Fibroblast of the aortic adventitia (primary cell): ENCODE results near the gene MALAT1. TPM values are rescaled to one million over a fixed set of nuclear protein-coding genes. Genes with fewer than 3 reads are reported as not detected.

Source experiments
- DNase-seq: peaks from one replicate; pipeline ENCODE4 v3.0.0-alpha.2; 2010; ENCODE audit warnings: low read depth
- H3K4me3 ChIP-seq: 2 replicates; pipeline ENCODE4 v1.5.1; 2011; ENCODE audit warnings: low read depth, mild to moderate bottlenecking, control low read depth, low read length, moderate library complexity
- total RNA-seq: library from RNA; depleted of rRNA; stranded (reverse); fragments of >200 nt; gene quantifications from 2 replicates; pipeline ENCODE4 v1.2.3, GENCODE V29; 2012; ENCODE audit warnings: low replicate concordance
- TF ChIP-seq, protein P1 (sequence below): IDR thresholded peaks from 2 replicates; pipeline ENCODE4 v1.5.1; 2011; ENCODE audit warnings: mild to moderate bottlenecking, low read length, control low read depth, inconsistent platforms; ENCODE audit not compliant: insufficient read depth

Gene MALAT1
- total RNA-seq, 1 donor, result 10,787 TPM

DNA sequence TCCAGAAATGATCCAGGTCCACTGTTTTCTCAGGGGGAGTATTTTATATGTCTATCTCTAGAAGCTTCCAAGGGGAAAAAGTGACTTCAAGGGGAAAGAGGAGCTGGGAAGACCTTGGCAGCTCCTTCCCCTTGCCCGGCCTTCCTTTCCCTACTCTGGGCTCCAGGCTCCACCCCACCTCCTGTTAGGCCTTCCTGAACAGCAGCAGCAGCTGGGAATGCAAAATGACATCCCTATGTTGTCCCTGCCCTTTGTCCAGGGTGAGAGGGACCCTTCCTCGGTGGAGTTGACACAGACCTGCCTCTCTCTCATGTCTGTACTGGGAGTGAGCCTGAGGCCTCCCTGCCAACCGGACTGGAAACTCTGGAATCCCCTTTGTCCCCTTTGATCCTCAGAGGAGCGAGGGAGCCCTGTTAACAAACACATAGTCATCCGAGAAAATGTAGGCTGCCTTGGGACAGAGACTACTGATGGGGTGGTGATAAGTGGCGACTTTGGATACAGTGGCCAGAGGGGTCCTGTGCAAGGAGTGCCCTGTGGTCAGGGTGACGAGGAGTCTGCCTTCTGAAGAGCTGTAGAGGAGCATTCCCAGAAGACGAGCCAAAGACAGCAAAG, 9.0 kb upstream of the MALAT1 start:
- H3K4me3 ChIP-seq, result no peak overlapping the region
- peak; percentile 66 for DNase-seq
- TF ChIP-seq, protein P1, sequence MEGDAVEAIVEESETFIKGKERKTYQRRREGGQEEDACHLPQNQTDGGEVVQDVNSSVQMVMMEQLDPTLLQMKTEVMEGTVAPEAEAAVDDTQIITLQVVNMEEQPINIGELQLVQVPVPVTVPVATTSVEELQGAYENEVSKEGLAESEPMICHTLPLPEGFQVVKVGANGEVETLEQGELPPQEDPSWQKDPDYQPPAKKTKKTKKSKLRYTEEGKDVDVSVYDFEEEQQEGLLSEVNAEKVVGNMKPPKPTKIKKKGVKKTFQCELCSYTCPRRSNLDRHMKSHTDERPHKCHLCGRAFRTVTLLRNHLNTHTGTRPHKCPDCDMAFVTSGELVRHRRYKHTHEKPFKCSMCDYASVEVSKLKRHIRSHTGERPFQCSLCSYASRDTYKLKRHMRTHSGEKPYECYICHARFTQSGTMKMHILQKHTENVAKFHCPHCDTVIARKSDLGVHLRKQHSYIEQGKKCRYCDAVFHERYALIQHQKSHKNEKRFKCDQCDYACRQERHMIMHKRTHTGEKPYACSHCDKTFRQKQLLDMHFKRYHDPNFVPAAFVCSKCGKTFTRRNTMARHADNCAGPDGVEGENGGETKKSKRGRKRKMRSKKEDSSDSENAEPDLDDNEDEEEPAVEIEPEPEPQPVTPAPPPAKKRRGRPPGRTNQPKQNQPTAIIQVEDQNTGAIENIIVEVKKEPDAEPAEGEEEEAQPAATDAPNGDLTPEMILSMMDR, result no peak

DNA sequence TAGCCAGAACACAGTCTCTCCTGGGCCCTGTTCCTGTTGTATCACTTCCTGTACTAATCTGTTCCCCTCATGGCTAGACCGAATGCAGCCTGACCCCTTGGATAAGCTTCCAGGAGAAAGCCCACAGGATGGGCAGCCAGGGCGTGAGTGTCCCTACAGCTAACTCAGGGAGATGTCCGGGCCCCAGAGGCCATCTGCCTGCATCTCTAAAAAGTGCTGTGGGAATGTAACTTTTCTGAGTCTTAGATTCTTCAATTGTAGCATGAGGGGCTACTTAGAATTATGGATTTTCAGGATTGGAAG, 7.7 kb upstream of the MALAT1 start:
- TF ChIP-seq, protein P1, result no peak
- no peak overlapping the region for H3K4me3 ChIP-seq
- DNase-seq, result no peak

DNA sequence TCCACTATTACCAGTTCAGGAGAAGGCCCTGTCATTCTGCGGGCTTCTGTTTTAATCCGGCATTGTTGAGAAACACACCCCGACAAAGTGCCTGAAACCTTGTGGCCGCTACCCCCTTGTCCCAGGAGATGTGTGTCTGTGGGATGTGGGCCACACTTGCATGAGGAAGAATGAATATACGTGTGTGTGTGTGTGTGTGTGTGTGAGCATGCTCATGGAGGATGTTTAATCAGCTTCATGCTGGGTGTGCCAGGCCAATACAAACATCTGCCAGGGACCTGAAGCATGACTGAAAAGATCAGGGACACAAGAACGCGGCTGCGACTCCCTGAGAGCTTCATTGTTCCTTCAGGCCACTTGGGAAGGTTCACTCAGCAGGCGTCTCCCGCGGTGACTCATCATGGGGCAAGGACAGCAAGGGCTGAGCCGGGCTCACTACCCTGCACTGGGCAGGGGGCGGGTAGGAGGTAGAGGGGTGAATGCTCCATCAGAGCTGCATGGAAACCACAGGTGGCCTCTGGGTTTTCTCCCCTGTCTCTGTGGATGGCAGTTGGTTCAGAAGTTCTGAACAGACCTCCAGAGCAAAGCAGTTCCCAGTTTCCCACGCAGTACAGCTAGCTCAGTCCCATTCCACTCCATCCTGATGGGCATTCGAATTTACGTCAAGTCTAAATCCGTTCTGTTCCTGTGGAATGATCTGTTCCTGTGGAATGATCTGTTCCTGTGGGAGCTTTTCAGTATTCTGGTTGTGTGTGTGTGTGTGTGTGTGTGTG, 7.0 kb upstream of the MALAT1 start:
- DNase-seq, result peak; percentile 99
- H3K4me3 ChIP-seq, result peak overlapping the region; percentile 28
- TF ChIP-seq, protein P1, result no peak

DNA sequence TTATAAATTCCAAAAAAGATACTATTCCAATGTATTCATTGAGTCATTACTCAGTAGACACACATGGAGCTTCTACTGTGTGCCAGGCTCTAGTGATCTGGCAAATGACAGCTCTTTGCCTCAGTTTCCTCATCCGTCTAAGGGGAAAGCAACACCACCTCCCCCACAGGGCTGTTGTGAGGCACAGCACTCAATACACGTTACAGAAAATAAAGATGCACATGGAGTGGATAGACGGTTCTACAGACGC, 6.5 kb upstream of the MALAT1 start:
- no peak for DNase-seq
- TF ChIP-seq, protein P1, result no peak
- H3K4me3 ChIP-seq, result no peak overlapping the region

DNA sequence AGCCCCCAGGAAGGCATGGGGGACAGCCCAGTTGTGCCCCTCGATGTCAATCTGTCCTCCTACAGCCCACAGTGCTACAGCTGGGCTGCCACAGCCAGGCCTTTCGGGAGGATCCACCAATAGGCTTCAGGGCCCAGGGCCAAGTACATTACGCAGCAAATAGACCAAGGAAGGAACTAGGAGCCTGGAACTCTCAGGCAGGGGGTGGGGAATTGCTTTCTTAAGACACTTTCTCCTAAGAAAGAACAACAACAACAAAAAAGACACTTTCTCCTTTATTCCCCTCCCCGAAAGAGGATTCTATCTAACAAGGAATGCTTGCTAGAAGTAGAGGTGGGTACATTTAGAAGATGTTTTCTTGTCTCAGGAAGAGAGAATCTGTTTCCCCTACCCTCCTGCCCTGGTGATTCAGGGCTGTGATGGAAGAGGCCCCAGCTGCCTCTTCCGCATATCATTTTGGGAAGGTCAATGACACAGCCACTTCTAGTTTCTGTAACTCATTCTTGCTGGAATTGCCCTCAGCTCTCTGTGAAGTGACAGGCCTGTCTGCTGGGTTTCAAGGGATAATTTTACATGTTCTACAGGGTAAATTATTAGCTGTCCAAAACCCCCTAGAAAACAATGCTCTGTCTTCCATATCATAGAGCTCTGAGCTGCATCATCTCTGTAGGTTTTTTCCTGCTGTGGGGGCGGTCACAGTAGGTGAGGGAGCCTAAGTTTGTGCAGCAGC, 6.0 kb upstream of the MALAT1 start:
- DNase-seq, result peak; percentile 95
- TF ChIP-seq, protein P1, result no peak
- H3K4me3 ChIP-seq, result peak overlapping the region; percentile 34

DNA sequence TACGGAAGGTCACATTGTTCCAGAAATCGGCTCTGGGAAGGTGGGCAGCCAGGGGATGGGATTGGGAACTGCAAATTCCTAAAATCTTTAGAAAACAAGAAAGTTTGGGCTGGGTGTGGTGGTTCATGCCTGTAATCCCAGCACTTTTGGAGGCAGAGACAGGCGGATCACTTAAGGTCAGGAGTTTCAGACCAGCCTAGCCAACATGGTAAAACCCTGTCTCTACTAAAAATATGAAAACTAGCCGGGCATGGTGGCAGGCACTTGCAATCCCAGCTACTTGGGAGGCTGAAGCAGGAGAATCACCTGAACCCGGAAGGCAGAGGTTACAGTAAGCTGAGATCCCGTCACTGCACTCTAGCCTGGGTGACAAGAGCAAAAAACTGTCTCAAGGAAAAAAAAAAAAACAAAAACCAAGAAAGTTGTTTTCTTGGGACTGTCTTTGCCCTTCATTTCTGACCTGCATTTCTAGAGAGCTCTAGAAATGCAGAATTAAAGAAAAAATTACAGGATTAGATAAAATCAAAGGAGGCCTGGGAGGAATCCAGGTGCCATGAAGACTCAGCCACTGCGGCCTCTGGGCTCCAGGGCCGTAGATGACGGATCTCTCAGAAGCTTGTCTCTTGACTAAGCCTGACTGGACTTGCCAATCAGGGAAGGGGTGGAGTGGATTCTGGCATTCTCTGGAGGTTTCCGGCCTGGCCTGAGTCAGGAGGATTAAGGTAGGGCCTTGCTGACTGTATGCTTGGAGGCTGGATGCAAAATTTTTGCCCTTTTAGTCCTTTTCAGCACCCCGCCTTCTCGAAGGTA, 5.3 kb upstream of the MALAT1 start:
- peak; percentile 98 for DNase-seq
- H3K4me3 ChIP-seq, result peak overlapping the region; percentile 34
- TF ChIP-seq, protein P1, result no peak
